Large intestine (tissue), 3 donors: ENCODE results near the gene PRR5. TPM values are rescaled to one million over a fixed set of nuclear protein-coding genes. Genes with fewer than 3 reads are reported as not detected.

ENCODE experiments used
- DNase-seq, 2 donors: peaks; one replicate each; pipeline versions ENCODE4 v3.0.0 to v3.0.0-alpha.2; 2013
- H3K27ac ChIP-seq: one replicate; pipeline ENCODE4 v1.5.1; 2013; ENCODE audit warnings: low read length
- H3K27me3 ChIP-seq: 2 replicates; pipeline ENCODE4 v1.6.1; 2013; ENCODE audit warnings: low read length; ENCODE audit not compliant: control insufficient read depth, insufficient read depth
- H3K36me3 ChIP-seq: 2 replicates; pipeline ENCODE4 v1.6.1; 2013; ENCODE audit warnings: low read length; ENCODE audit not compliant: control insufficient read depth, insufficient read depth
- H3K4me1 ChIP-seq: one replicate; pipeline ENCODE4 v1.6.1; 2013; ENCODE audit warnings: low read length; ENCODE audit not compliant: control insufficient read depth, insufficient read depth
- H3K4me3 ChIP-seq: one replicate; pipeline ENCODE4 v1.5.1; 2013; ENCODE audit warnings: low read length
- H3K9me3 ChIP-seq: one replicate; pipeline ENCODE4 v1.6.1; 2013; ENCODE audit warnings: mild to moderate bottlenecking, low read depth, low read length, moderate library complexity; ENCODE audit not compliant: control insufficient read depth
- WGBS: methylation state at CpG from one replicate; pipeline ENCODE4 v1.1.5; 2013; ENCODE audit warnings: low lambda C conversion rate; ENCODE audit not compliant: insufficient coverage; 5-methylcytosine and 5-hydroxymethylcytosine counted together
- polyA plus RNA-seq: library from polyadenylated mRNA; unstranded; fragments of 120-200 nt; gene quantifications from one replicate; pipeline ENCODE4 v1.2.1, GENCODE V29; 2013

Gene PRR5
- polyA plus RNA-seq, 1 donor, result 44.5 TPM

DNA sequence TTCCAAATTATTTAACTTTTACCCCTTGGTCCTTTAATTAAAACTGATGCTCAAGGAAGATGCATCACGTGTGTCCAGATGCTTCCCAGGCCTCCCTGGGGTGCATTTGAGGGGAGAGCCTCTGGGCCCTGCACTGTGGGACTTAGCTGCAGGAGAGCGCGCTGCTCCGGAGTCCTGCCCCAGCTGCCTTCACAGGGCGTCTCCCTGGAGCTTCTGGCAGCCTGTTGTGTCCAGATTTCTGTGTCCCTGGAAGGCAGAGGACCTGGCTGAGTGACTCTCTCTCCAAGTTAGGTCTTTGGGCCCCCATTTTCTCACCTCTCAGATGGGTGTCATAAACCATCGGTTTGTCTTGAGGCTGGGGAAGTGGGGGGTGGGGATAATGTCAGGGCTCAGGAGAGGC, 53.4 kb downstream of the PRR5 start:
- Histone ChIP-seq H3K4me3 (no peak overlapping the region), H3K27me3 (peaks cover 7% of the 10 kb centered on the region), H3K4me1 (peaks cover 45% of the 10 kb centered on the region), H3K36me3 (no peaks in the 10 kb centered on the region), H3K9me3 (no peaks in the 10 kb centered on the region), H3K27ac (peak overlapping the region; percentile 72)
- WGBS, result no CpG with 5 or more reads among the region's 6 CpGs
- no peak for DNase-seq

DNA sequence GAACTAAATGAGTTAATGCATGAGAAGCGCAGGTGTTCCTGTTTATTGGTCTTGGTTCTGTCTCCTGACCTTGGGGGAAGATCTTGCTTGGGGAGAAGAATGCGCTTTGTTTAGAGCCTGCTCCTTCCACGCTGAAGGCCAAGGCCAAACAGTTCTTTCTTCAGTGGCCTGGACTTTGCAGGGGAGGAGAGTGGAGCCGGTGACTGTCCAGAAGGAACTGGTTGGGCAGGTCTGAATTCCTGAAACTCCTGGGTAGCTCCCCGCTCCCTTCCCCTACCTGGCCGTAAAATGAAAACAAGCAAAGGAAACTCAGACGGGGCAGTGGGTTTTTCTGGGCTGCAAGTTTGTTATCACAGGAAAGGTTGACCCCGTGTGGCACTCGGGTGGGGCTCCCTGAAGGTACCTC, 54.0 kb downstream of the PRR5 start:
- no CpG with 5 or more reads among the region's 9 CpGs for WGBS
- Histone ChIP-seq H3K36me3 (no peaks in the 10 kb centered on the region), H3K27me3 (peaks cover 7% of the 10 kb centered on the region), H3K4me3 (no peak overlapping the region), H3K9me3 (no peaks in the 10 kb centered on the region), H3K4me1 (peaks cover 45% of the 10 kb centered on the region), H3K27ac (peak overlapping the region; percentile 72)
- peak; percentile 80 to 90 for DNase-seq

- H3K36me3 ChIP-seq, result no peaks in the 10 kb centered on the region
- no peaks in the 10 kb centered on the region for H3K27me3 ChIP-seq
- no peaks in the 10 kb centered on the region for H3K9me3 ChIP-seq
- WGBS, result no CpG with 5 or more reads among the region's 11 CpGs
- no peak overlapping the region for H3K4me3 ChIP-seq
- peak; percentile 57 to 82 for DNase-seq
- H3K4me1 ChIP-seq, result peaks cover 44% of the 10 kb centered on the region
- H3K27ac ChIP-seq, result peak overlapping the region; percentile 6
Observed at GRCh38 chr22:44758344-44758973, 56.5 kb downstream of the PRR5 start.

GRCh38 chr22:44759001-44759400, 57.0 kb downstream of the PRR5 start:
- H3K36me3 ChIP-seq, result no peaks in the 10 kb centered on the region
- H3K9me3 ChIP-seq, result no peaks in the 10 kb centered on the region
- no peaks in the 10 kb centered on the region for H3K27me3 ChIP-seq
- DNase-seq, result no peak
- no CpG with 5 or more reads among the region's 6 CpGs for WGBS
- peaks cover 38% of the 10 kb centered on the region for H3K4me1 ChIP-seq
- no peak overlapping the region for H3K4me3 ChIP-seq
- peak overlapping the region; percentile 6 for H3K27ac ChIP-seq

DNA sequence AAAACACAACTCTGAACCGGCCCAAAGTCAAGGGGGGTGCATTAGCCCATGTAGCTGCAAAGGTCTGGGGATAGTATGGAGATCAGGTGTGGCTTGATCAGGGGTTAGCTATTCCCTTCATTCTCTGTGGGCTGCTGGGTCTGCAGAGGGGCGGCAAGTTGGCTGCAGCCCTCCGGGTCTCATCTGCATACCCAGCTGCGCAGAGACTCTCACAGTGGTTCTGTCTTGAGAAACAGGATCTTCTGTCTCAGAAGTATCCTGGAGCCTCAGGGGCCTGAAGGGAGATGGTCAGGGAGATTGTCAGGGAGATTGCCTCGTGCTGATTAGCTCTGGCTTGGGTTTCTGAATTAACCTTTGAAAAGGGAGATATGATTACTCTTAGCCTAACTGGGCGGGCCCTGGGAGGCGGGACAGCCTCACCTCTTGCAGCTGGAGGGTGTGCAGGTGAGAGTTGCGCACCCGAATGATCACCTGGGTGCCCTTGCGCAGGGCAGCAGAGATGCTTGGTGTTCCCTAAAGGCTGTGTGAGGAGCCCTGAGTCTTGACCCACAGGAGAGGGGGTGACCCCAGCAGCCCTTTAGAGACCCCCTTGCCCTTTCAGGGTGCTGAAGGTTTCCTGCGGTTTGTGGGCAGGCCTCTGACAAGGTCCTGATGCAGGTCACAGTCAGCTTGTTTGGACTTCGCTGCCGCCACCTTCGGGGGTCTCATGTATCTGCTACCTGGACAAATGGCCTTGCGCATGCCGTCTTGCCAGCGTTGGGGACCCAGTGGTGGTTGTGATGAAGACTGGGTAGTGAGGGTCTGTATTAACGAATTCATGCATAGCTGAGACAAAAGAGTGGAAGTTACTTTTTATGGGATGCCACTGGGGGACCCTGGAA, 57.7 kb downstream of the PRR5 start:
- no CpG with 5 or more reads among the region's 18 CpGs for WGBS
- Histone ChIP-seq H3K9me3 (no peaks in the 10 kb centered on the region), H3K36me3 (no peaks in the 10 kb centered on the region), H3K4me3 (no peak overlapping the region), H3K4me1 (peaks cover 35% of the 10 kb centered on the region), H3K27me3 (no peaks in the 10 kb centered on the region), H3K27ac (no peak overlapping the region)
- no peak for DNase-seq

- WGBS, result no CpG with 5 or more reads among the region's 5 CpGs
- no peak overlapping the region for H3K27ac ChIP-seq
- H3K4me3 ChIP-seq, result no peak overlapping the region
- no peaks in the 10 kb centered on the region for H3K36me3 ChIP-seq
- H3K9me3 ChIP-seq, result no peaks in the 10 kb centered on the region
- no peaks in the 10 kb centered on the region for H3K27me3 ChIP-seq
- H3K4me1 ChIP-seq, result peaks cover 27% of the 10 kb centered on the region
- no peak for DNase-seq
Observed at GRCh38 chr22:44760476-44760875, 58.5 kb downstream of the PRR5 start.

DNA sequence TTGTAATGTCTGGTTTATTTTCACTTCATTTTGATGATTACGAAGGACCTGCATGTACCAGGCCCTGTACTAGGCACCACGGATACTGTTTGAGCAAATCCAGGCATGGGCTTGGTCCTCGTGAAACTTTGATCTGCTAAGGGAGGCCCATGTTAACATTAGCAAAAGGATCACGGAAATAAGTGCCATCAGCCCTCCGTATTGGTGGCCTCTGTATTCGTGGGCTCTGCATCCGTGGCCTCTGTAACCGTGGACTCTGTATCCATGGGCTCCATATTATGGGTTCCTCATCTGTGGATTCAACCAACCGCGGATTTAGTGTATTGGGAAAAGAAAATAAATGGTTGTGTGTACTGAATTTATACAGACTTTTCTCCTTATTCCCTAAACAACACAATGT, 59.0 kb downstream of the PRR5 start:
- no peaks in the 10 kb centered on the region for H3K27me3 ChIP-seq
- H3K36me3 ChIP-seq, result no peaks in the 10 kb centered on the region
- peaks cover 22% of the 10 kb centered on the region for H3K4me1 ChIP-seq
- no peak for DNase-seq
- no CpG with 5 or more reads among the region's 10 CpGs for WGBS
- no peaks in the 10 kb centered on the region for H3K9me3 ChIP-seq
- no peak overlapping the region for H3K4me3 ChIP-seq
- no peak overlapping the region for H3K27ac ChIP-seq

GRCh38 chr22:44764373-44764772, 62.4 kb downstream of the PRR5 start:
- peaks cover 5% of the 10 kb centered on the region for H3K4me1 ChIP-seq
- H3K9me3 ChIP-seq, result no peaks in the 10 kb centered on the region
- no CpG with 5 or more reads among the region's 17 CpGs for WGBS
- H3K36me3 ChIP-seq, result no peaks in the 10 kb centered on the region
- DNase-seq, result no peak
- H3K4me3 ChIP-seq, result no peak overlapping the region
- H3K27me3 ChIP-seq, result no peaks in the 10 kb centered on the region
- no peak overlapping the region for H3K27ac ChIP-seq

- Histone ChIP-seq H3K4me1 (no peaks in the 10 kb centered on the region), H3K27me3 (no peaks in the 10 kb centered on the region), H3K27ac (no peak overlapping the region), H3K36me3 (no peaks in the 10 kb centered on the region), H3K4me3 (no peak overlapping the region), H3K9me3 (no peaks in the 10 kb centered on the region)
- DNase-seq, result no peak
- no CpG with 5 or more reads among the region's 4 CpGs for WGBS
Observed at GRCh38 chr22:44764974-44765373, 63.0 kb downstream of the PRR5 start.

DNA sequence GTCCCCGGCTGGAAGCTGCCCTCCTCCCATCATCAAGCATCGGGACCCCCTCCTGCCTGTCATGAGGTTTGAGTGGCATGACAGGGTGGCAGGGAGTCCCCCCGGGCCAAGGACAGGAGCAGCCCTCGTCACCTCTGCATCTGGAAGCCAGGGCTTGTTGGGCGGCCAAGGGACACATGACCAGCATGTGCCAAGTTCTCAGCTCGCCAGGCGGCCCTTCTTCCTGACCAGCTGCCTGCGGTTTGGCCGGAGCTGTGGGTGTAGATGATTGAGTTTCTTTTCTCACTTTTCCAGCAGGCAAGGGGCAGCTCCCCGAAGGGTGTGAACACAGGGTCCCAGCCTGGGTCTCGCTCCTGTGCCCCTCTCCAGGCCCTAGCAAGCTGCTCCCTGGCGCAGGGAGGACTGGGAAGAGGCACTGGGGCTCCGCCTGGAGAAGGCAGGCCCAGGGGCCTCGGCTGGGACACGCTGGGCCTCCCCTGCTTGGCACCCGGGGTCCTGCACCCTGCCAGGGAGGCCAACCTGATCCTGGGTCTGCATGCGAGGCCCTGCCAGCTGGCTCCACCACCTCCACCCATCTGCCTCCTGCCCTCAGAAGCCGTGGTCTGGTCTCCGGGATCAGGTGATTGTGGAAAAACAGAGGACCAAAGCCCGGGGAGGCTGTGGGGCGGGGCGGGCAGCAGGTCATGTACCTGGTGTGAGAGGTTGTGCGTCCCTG, 63.7 kb downstream of the PRR5 start:
- no peaks in the 10 kb centered on the region for H3K36me3 ChIP-seq
- H3K4me3 ChIP-seq, result no peak overlapping the region
- WGBS, result no CpG with 5 or more reads among the region's 23 CpGs
- H3K4me1 ChIP-seq, result no peaks in the 10 kb centered on the region
- no peaks in the 10 kb centered on the region for H3K9me3 ChIP-seq
- no peak for DNase-seq
- no peak overlapping the region for H3K27ac ChIP-seq
- no peaks in the 10 kb centered on the region for H3K27me3 ChIP-seq
